Testis (tissue), 2 donors: ENCODE data around the gene GRIP2.

ENCODE experiments used
- CTCF ChIP-seq, 3 experiments: fragments of 450-650 bp in 2 of 3; fragments of 200-600 bp in 1 of 3; sonication (generic) in 1 of 3; IDR thresholded peaks; one replicate each; pipeline ENCODE4 v1.5.1; 2016 to 2019; ENCODE audit warnings: antibody characterized with exemption in 3 of 3, mild to moderate bottlenecking in 2 of 3, moderate library complexity in 1 of 3
- POLR2A ChIP-seq: fragments of 450-650 bp; IDR thresholded peaks from one replicate; pipeline ENCODE4 v1.6.1; 2017; ENCODE audit warnings: antibody characterized with exemption, mild to moderate bottlenecking, moderate library complexity

- no peak for TF ChIP-seq POLR2A
- TF ChIP-seq CTCF (IDR thresholded peaks at IDR 0.05): no peak
Observed at GRCh38 chr3:14563946-14564539, 23.9 kb upstream of the GRIP2 start.
